Activated CD4-positive, CD25-positive, alpha-beta regulatory T cell treated with anti-CD3 and anti-CD28 coated beads, Interleukin-2, amount 50 U/mL, for 16 hours (primary cell): ENCODE measurements around the gene MAD1L1.
"Not testable (repeated sequence)": the region's sequence is repeated elsewhere in the genome, so short reads cannot be mapped to it uniquely, and the experiment has no call there.

Experiments used
- DNase-seq: peaks from one replicate; pipeline ENCODE4 v3.0.0-alpha.2; 2020; ENCODE audit warnings: low read depth, low spot score

The MAD1L1 gene

DNA sequence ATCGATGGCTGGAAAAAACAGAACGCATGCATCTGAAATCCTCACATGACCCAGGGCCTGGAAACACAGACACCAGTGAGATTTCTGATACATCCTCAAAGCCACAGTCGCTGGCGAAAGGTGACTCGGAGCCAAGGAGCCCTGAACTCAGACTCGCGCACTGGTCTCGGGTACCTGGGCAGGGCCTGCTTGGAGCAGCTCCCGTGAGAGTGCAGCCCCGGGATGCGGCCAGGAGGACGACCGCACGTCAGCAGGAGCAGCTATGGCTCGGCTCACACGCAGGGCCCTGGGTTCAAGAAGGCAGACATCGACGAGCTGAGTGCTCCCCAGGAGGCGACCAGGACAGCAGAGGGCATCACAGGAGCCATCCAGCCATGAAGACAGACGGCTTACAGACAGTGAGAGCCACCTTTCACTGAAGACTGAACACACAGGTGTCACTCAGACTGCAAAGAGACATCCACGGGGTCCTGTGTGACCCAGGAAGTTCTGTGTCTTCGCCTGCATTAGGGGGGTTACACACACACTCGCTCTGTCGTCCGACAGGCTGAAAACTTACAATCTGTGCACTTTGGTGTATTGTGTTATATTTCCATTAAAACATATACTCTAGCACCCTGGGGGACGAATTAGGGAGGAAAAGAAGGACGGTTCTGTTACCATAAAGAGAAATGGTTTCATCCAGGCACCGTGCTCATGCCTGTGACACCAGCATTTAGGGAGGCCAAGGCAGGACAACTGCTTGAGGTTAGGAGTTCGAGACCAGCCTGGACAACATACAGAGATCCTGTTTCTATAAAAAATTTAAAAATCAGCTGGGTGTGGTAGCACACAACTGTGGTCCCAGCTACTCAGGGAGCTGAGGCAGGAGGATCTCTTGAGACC is 227.7 kb downstream of the MAD1L1 start:
- DNase-seq = no peak

DNA sequence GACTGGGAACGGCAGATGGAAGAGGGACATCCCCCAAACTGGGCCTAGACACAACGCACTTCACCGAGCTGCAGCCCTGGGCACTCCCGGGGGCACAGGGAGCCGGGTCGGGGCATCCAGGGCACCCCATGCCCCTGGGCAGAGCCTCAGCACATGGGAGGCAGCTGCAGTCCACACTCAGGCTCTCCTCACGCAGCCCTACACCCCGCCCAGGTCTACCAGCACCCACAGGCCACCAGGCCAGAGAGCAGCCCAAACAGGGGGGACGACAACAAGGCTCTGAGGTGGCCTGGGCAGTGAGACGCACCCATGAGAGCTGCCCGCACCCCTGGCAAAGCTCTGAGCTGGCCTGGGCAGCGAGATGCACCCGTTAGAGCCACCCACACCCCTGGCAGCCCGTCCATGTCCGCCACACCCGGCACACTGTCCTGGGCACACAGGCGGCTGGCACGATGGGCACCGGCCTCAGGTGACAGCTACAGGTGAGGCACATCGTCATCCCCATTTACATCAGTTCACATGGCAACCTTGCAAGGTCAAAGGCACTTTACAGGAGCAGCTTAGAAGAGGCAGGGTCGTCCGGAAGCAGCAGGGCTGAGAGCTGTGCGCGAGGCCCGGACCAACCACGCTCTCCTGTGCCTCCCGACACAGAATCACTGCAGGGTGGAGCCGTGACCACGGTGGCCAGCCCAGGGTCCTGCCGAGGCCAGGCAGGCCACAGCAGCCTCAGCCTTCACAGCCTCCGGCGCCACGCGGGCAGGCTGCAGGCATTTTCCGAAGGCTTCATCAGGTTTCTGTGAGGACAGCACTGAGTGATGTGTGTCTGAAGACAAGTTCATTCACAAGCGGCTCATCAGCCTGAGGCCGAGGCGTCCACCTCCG is 228.6 kb downstream of the MAD1L1 start:
- no peak for DNase-seq

DNA sequence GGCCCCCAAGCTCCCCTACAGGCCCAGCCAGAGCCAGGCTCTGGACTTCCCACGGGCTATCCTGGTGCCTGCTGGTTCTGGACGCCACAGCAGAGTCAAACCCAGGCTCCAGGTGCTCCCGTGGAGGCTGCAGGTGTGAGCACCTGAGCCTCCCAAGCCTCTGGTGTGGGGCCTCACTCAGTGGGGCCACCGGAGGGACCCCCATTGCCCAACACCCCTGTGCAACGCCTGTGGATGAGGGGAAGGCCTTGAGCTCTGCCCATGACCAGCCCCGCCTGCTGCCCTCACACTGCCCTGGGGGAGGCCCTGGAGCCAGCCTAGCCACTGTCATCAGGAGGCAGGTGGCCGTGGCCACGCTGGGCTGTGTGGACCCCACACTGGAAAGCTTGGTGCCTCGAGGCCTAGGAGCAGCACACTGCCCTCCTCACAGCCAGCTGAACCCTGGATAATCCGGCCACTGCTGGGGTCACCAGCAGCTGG is 229.3 kb downstream of the MAD1L1 start:
- DNase-seq = no peak

DNA sequence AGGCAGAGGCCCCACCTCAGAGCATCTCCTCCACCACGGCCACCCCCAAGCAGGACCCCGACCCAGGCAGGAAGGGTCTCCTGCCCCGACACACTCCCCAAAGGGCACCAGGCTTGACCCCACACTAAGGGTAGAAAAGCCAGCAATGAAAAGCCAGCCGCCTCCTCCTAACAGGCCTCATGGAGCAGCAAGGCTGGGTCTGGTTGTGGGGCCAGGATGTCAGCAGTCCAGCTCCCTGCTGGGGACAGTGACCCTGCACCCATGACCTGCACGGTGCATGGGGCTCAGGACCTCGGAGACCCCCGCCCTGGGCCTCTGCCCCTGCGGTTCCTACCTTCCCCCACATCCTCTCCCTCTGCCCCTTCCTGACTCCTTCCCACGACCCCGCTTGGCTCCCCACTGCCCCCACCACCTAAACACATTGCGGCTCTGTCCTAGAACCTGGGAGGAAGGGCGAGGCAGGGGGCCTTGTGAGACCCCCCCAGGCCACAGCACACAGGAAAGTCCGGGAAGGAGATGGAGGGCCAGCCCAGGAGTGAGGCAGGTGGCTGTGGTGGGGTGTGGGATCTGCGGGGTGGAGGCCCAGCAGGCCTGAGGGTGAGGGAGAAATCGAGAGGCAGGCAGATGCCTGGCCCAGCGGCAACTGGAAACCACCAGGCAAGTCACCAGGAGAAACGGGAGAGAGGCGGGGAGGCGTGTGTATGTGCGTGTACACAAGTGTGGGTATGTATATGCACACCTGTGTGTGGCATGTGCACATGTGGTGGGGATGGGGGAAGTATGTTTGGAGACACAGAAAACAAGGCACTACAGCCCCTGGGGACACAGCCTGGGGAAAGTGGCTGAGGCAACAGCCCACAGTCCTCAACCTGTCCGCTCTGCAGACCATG is 229.9 kb downstream of the MAD1L1 start:
- DNase-seq = no peak

DNA sequence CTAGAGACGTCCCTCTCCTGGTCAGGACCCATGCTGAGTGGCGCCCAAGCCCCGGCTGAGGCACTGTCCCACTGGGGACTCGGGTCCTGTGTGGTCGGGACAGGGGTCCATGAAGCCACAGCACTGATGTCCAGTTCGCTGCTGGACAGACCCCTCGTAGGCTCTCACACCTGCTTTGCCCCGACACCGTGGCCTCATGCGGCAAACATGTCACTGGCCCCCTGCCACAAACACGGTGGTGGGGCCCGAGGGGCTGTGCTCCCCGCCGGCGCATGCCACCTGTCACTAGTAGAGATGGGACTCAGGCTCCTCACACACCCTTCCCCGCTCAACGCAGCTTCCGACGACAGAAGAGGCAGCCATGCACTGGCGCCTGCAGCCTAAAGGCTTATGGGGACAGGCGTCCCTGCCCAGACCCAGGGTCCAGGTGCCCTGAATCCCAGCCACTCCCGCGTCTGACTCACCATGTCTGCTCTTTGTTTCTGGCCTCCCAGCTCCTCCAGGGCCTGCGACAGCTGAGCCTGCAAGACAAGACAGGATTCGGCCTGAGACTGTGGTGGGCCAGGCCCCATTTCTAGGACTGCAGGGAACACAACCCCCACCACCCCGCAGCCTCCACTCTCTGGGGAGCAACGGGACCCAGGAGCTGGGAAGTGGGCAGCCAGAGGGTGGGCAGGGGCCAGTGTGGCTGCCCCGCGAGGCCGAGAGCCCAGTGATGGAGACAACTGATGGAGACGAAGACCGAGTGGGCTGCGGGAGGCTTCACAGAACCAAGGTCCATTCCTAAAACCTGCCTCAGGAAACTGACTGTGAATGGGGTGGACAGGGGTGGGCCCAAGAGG is 230.9 kb downstream of the MAD1L1 start:
- no peak for DNase-seq

DNA sequence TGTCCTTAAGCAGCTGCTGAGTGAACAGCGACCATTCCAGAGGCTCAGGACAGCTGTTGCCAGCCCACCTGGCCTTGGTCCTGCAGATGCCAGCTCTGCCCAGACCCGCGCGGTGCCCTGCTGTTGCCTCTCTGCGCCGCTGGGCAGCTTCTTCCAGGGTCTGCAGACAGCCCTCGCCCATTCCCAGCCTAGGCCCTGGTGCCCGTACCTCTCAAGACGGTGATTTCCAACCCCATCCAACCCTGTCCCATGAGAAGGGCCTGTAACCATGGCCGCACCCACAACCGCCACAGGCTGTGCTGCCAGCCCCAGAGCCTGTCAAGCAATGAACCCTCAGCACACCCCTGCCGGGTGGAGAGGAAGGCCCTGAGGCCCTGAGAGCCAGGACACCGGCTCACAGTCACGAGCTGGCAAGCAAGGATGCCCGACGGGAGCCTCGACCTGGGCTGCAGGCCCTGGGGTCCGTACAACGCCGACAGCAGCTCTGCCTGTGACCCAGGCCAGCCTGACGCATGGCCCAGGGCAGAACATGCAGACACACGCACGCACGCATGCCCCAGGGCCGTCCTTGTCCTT is 231.9 kb downstream of the MAD1L1 start:
- DNase-seq = no peak

DNA sequence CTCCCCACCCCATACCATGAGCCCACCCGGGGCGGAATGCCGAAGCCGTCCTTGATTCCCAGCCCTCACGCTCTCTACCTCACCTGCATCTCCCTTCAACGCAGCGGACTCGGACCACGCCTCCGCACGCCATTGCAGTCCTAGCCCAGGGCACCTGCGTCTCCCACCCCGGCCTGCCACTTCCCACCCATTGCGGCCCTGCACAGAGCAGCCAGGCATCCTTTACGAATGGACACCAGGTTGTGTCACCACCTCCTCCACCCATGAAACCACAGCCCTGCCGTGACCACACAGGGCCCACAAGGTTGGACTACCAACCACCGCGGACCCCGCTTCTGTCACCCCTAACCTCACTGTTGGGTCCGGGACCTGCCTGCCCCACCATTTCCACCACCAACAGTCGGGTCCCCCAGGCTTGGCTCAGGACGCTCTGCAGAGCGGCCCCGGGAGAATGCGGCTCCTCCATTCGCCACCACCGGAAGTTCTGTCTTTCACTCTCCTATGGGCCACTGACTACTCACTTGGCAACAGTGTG is 232.5 kb downstream of the MAD1L1 start:
- no peak for DNase-seq

DNA sequence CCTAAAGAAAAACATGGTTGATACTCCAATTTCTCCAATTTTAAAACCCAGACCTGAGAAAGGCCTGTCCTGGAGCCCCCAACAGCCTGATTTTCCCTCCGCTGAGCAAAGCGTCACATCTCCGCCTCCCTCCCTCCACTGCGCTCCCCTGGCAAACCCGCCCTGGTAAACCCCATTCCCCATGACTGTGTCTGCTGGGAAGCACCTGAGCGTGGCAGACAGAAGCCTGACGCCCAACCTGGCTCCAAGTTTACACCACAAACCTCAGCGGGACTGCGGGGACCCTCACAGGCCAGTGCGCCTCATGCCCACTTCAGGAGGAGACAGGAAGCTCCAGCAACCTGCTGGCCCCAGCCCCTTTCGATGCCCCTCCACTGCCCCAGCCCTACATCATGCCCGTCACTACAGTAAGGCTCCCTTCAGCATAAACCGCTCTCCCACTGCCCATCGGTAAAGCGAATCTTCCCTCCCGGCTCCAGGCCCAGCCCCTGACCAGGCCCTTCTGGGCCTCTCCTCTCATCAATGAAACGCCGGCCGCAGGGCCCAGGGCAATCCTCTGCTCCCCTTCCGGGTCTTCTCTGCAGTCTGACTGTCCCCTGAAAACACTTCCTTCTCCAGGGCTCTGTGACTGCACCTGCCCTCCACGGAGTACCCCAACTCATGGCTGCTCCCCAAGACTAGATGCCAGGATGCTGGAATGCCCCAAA is 233.3 kb downstream of the MAD1L1 start:
- DNase-seq = no peak

DNA sequence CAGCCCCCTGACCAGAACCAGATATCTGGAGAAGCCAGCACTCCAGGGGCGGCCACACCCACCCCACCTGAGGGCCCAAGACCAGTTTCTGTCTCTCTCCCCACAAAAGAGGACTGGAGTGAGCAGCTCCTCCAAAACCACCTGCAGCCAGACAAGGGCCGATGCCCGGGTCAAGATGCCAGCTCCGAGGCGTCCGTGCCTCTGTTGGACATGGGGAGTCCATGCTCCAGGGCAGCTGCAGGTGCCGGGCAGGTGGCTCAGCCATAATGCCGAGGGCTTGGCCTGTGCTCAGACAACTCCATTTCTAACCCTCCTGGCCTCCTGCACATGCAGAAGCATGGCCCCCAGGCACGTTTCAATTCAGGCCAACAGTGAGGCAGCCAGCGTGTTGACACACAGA is 234.6 kb downstream of the MAD1L1 start:
- DNase-seq = no peak

DNA sequence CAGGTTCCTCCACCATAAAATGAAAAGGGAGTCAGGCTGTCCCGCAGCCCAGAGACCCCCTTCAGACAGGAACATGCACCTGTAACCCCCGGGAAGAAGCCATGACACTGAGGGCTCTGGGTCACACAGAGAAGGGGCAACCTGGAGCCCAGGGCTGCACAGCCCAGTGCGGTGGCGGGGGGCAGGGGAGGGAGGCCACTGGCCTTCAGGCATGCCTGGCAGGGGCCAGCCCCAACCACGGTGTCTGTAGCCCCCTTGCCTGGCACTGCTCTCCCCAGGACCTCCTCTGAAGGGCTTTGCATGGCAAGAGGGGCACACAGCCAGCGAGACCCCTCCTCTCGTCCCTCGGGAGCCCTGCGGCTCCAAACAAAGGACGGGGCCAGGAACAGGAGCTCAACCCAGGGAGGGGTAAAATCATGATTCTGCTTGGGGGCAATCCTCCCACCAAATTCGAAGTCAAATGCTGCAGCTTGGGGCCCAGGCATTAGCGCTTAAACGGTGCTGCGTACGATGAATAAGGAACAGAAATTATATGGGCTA is 235.1 kb downstream of the MAD1L1 start:
- no peak for DNase-seq

DNA sequence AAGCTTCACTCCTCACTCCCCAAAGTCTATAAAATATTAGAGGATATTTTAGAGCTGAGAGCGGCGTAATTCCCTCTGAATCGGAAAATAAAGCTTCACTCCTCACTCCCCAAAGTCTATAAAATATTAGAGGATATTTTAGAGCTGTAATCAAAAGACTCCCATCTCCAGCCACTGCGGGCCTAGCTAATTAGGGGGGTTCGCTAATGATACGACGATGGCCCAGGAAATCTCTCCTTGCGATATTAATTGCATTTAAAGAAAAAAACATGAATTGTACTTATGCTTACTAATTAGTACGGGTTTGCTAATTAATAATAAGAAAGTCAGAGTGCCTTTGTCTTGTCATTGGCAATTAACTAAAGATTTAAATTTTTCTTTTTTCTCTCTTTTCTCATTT is 235.9 kb downstream of the MAD1L1 start:
- no peak for DNase-seq

DNA sequence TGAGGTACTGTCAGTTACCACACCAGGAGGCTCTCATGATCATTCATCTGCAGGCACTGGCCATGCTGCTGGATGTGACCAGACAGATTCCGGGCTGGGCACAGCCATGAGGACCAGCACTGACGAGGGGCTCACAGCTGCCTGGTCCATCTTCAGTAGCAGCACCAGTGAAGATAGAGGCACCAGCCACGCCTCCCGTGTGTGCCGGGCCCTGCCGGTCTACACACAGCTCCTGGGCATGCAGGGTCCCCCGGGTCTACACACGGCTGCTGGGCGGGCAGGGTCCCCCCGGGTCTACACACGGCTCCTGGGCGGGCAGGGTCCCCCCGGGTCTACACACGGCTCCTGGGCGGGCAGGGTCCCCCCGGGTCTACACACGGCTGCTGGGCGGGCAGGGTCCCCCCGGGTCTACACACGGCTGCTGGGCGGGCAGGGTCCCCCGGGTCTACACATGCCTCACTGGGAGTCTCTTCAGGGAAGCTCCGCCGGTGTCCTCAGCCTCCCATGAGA is 236.8 kb downstream of the MAD1L1 start:
- DNase-seq = not testable (repeated sequence)

DNA sequence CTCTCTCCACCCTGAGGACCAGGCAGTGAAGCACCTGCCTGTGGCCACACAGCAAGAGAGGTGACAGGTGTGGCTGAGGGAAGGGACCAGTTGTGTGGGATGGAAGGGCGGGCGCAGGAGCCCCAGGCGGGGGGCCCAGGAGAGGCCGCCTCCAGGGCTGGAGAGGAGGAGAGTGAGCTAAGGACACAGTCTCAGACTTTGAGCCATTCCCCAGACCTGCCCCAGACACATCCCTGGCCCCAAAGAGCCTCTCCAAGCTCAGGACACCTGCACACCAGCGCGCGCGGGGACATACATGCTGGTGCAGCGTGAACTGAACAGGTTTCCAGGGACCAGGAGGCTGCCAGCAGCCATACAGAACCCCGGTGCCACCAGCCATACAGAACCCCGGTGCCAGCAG is 237.3 kb downstream of the MAD1L1 start:
- no peak for DNase-seq

DNA sequence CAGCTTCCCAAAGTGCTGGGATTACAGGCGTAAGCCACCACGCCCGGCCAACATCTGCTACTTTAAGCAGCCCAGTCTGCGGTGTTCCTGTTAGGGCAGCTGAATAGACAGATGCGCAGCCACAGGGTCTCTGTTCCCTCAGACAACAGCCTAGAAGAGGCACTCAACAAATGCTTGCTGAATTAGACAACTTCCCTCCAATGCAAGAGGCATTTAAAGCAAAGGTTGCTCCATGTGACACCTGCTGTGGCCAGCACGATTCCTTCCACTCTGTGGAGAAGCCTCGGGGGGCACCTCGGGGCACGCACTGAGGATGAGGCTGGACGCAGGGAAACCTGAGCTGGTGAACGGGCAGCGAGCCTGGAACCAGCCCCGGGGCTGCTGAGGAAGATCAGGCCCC is 237.8 kb downstream of the MAD1L1 start:
- DNase-seq = no peak

DNA sequence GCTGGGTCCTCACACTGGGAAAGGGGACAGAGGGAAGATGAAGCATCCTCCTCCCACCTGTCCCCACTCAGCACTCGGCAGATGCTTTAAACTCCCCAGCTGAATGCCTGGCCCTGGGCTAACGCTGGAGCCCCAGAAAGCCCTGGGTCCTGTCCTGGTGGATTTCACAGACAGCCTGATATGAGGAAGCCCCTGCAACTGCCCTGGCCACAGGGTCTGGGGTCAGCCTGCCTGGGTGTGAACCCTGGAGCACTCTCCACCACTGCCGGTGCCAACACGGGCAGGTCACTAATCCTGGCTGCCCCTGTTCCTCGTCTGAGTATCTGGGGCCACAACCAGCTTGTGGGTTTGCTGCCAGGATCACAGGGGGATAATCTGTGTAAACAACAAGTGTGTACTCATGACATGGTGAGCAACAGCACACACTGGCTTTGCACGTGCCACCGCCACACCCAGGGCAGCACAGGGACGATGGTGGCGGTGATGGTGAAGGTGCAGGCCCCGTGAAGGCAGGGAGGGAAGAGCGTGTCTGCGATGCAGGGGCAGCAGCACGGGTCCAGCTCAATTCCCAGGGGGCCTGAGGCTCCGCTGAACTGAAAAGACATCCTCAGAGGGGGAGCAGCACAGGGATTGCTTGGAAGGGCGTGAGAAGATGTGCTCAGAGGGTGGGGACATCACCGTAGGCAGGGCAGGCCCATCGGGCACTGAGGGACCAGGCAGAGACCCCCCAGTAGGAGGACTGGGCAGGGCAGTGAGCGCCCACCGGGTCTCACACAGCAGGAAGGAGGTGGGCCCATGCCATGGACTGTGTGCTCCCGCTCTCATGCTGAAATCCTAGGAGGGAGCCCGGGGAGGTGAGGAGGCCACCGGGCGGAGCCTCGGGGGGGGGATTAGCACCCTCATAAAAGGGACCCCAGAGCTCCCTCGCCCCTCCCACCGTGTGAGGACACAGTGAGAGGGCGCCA is 238.7 kb downstream of the MAD1L1 start:
- no peak for DNase-seq

DNA sequence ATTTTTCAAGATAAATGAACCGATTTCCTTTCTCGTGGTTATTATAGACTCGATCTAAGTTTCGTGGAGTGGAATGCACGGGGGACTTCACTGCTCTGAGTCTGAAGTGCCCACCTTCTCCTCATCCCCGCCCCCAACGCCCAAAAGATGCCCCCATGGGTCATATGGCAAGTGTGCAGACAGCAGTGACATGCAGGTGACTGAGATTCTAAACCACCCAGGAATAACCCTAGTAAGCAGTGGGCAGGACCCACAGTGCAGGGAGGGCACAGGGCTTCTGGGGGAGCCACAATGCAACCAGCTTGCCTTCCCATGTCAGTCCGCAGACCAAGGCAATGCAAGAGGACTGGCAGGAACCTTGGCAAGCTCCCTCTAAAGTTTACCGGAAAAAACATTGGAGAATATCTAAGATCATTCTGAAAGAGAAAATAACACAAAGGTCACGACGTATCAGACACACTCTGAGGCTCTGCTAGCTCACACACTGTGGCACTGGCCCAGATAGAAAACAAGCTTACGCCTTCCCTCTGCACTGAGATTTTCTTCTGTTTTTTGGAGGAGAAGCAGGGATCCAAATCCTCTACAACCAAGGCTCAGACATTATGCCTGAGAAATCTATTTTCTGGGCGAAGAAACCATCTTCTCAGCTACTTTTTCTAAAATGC is 239.6 kb downstream of the MAD1L1 start:
- DNase-seq = no peak

DNA sequence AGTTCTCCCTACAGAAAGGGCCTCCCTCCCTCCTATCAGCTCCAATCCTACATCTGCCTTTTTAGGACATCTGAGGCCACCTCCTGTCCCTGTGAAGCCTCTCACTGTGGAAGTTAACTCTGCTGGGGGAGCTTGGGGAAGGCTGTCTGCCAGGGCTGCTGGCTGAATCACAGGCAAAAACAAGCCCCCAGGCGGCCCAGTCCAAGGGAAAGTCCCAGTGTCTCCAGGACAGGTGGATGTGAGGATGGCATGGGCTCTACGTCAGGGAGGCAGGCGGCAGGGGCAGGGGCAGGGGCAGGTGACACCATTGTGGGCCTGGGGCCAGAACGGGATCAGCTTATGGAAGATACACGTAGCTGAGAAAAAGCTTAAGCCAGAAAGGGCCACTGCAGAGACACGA is 240.2 kb downstream of the MAD1L1 start:
- DNase-seq = no peak
